Neural cell (in vitro differentiated cells): Measurements from ENCODE around the gene ZDHHC14. TPM values are rescaled to one million over a fixed set of nuclear protein-coding genes. Genes with fewer than 3 reads are reported as not detected.
"Not testable (repeated sequence)": the region's sequence is repeated elsewhere in the genome, so short reads cannot be mapped to it uniquely, and the experiment has no call there.

Source experiments
- H2AFZ ChIP-seq: fragments of 200-600, 300-800 bp; sonication (generic), shearing (Covaris generic); 2 replicates; pipeline ENCODE4 v1.6.0; 2014; ENCODE audit warnings: low read depth, mild to moderate bottlenecking, antibody characterized with exemption, low read length, moderate library complexity
- H3F3A ChIP-seq: fragments of 200-600 bp; shearing (Covaris generic); 2 replicates; pipeline ENCODE4 v1.6.1; 2016; ENCODE audit warnings: mild to moderate bottlenecking, moderate library complexity, mixed read lengths, antibody characterized with exemption, low read length; ENCODE audit not compliant: insufficient read depth, poor library complexity, severe bottlenecking
- H3K27ac ChIP-seq: fragments of 200-600, 300-800 bp; sonication (generic), shearing (Covaris generic); 2 replicates; pipeline ENCODE4 v1.5.1; 2014; ENCODE audit warnings: mild to moderate bottlenecking, low read length, moderate library complexity
- H3K27me3 ChIP-seq: fragments of 300-800, 200-600 bp; sonication (generic), shearing (Covaris generic); 2 replicates; pipeline ENCODE4 v1.6.0; 2014; ENCODE audit warnings: mild to moderate bottlenecking, low read depth, low read length, moderate library complexity; ENCODE audit not compliant: insufficient read depth
- H3K36me3 ChIP-seq: fragments of 300-800, 200-600 bp; sonication (generic), shearing (Covaris generic); 2 replicates; pipeline ENCODE4 v1.5.1; 2014; ENCODE audit warnings: mild to moderate bottlenecking, antibody characterized with exemption, low read length, moderate library complexity; ENCODE audit not compliant: insufficient read depth
- H3K4me2 ChIP-seq: fragments of 300-800, 200-600 bp; sonication (generic), shearing (Covaris generic); 2 replicates; pipeline ENCODE4 v1.6.0; 2014; ENCODE audit warnings: mild to moderate bottlenecking, low read length
- H3K4me3 ChIP-seq: fragments of 300-800, 200-600 bp; sonication (generic), shearing (Covaris generic); 2 replicates; pipeline ENCODE4 v1.5.1; 2014; ENCODE audit warnings: mild to moderate bottlenecking, low read length, moderate library complexity
- H3K79me2 ChIP-seq: fragments of 200-600 bp; shearing (Covaris generic); replicated peaks from 2 replicates; pipeline ENCODE4 v1.6.0; 2014; ENCODE audit warnings: mild to moderate bottlenecking, low read length, moderate library complexity; ENCODE audit not compliant: insufficient read depth
- H3K9ac ChIP-seq: fragments of 300-800, 200-600 bp; sonication (generic), shearing (Covaris generic); 2 replicates; pipeline ENCODE4 v1.6.1; 2016; ENCODE audit warnings: mild to moderate bottlenecking, low read length, mixed read lengths
- H3K9me2 ChIP-seq: fragments of 200-600 bp; shearing (Covaris generic); 2 replicates; pipeline ENCODE4 v1.6.1; 2016; ENCODE audit warnings: mild to moderate bottlenecking, low read length, mixed read lengths; ENCODE audit not compliant: insufficient read depth
- H3K9me3 ChIP-seq: fragments of 200-600, 300-800 bp; sonication (generic), shearing (Covaris generic); 2 replicates; pipeline ENCODE4 v1.6.1; 2016; ENCODE audit warnings: mild to moderate bottlenecking, mixed run types, low read length, moderate library complexity, mixed read lengths
- H4K20me1 ChIP-seq: fragments of 200-600 bp; shearing (Covaris generic); 2 replicates; pipeline ENCODE4 v1.6.1; 2016; ENCODE audit warnings: mild to moderate bottlenecking, mixed run types; ENCODE audit not compliant: insufficient read depth
- CTCF ChIP-seq: fragments of 450-650 bp; IDR thresholded peaks from 2 replicates; pipeline ENCODE4 v1.5.1; 2014; ENCODE audit warnings: antibody characterized with exemption, mild to moderate bottlenecking, moderate library complexity; ENCODE audit not compliant: poor library complexity, severe bottlenecking
- EP300 ChIP-seq: fragments of 450-650 bp; conservative IDR thresholded peaks from 2 replicates; pipeline ENCODE4 v1.6.1; 2014; ENCODE audit warnings: antibody characterized with exemption, mild to moderate bottlenecking, moderate library complexity; ENCODE audit not compliant: poor library complexity, severe bottlenecking
- EZH2 ChIP-seq: fragments of 200-600, 300-800 bp; shearing (Covaris generic), sonication (generic); IDR thresholded peaks from 2 replicates; pipeline ENCODE4 v1.6.1; 2014; ENCODE audit warnings: antibody characterized with exemption, low read length, borderline replicate concordance, mild to moderate bottlenecking; ENCODE audit not compliant: insufficient read depth, poor library complexity, severe bottlenecking
- MXI1 ChIP-seq: fragments of 450-650 bp; conservative IDR thresholded peaks from 2 replicates; pipeline ENCODE4 v1.6.1; 2014; ENCODE audit warnings: antibody characterized with exemption, mild to moderate bottlenecking; ENCODE audit not compliant: poor library complexity, severe bottlenecking
- POLR2AphosphoS5 ChIP-seq: IDR thresholded peaks from 2 replicates; pipeline ENCODE4 v1.6.1; 2012
- RAD21 ChIP-seq: fragments of 450-650 bp; conservative IDR thresholded peaks from 2 replicates; pipeline ENCODE4 v1.6.1; 2014; ENCODE audit warnings: antibody characterized with exemption, mild to moderate bottlenecking, moderate library complexity
- REST ChIP-seq: IDR thresholded peaks from 2 replicates; pipeline ENCODE4 v1.6.1; 2012; ENCODE audit warnings: borderline replicate concordance
- SMC3 ChIP-seq: fragments of 450-650 bp; conservative IDR thresholded peaks from 2 replicates; pipeline ENCODE4 v1.6.1; 2014; ENCODE audit warnings: antibody characterized with exemption, mild to moderate bottlenecking, moderate library complexity; ENCODE audit not compliant: poor library complexity
- TAF1 ChIP-seq: IDR thresholded peaks from 2 replicates; pipeline ENCODE4 v1.6.1; 2012; ENCODE audit warnings: low read depth
- polyA plus RNA-seq: library from polyadenylated mRNA; depleted of rRNA; stranded (reverse); fragments of >200 nt; gene quantifications from 2 replicates; pipeline ENCODE4 v1.2.3, GENCODE V29; 2014

The ZDHHC14 gene
- polyA plus RNA-seq, 1 donor from 2014 or later = 4.1 TPM

- H3K9ac ChIP-seq, H3K27me3 ChIP-seq, H3K79me2 ChIP-seq, H4K20me1 ChIP-seq, H3K36me3 ChIP-seq, H3K9me2 ChIP-seq, H3K9me3 ChIP-seq, H2AFZ ChIP-seq, H3K4me3 ChIP-seq, H3F3A ChIP-seq, H3K27ac ChIP-seq, H3K4me2 ChIP-seq: not testable (repeated sequence)
Measured at GRCh38 chr6:157395199-157395598, 14.2 kb downstream of the ZDHHC14 start.

- Histone ChIP-seq H3K79me2 (no peaks in the 10 kb centered on the region), H3K9ac (no peak overlapping the region), H3K9me2 (no peaks in the 10 kb centered on the region), H3K27ac (no peak overlapping the region), H3F3A (no peaks in the 10 kb centered on the region), H2AFZ (no peak overlapping the region), H3K9me3 (peaks cover 6% of the 10 kb centered on the region), H3K27me3 (no peaks in the 10 kb centered on the region), H3K4me3 (no peak overlapping the region), H3K36me3 (no peaks in the 10 kb centered on the region), H4K20me1 (no peaks in the 10 kb centered on the region), H3K4me2 (no peak overlapping the region)
- TF ChIP-seq MXI1 (no peak), CTCF (no peak), POLR2AphosphoS5 (no peak), TAF1 (no peak), EP300 (no peak), EZH2 (no peak), REST (no peak), SMC3 (no peak), RAD21 (no peak)
Measured at GRCh38 chr6:157396026-157396425, 15.0 kb downstream of the ZDHHC14 start.

- Histone ChIP-seq H2AFZ (no peak overlapping the region), H3K36me3 (no peaks in the 10 kb centered on the region), H3K9me3 (no peaks in the 10 kb centered on the region), H3K27me3 (no peaks in the 10 kb centered on the region), H3K4me2 (no peak overlapping the region), H3F3A (no peaks in the 10 kb centered on the region), H3K27ac (no peak overlapping the region), H3K4me3 (no peak overlapping the region), H3K79me2 (no peaks in the 10 kb centered on the region), H3K9me2 (no peaks in the 10 kb centered on the region), H4K20me1 (no peaks in the 10 kb centered on the region), H3K9ac (no peak overlapping the region)
- TF ChIP-seq POLR2AphosphoS5 (no peak), EP300 (no peak), SMC3 (no peak), RAD21 (no peak), TAF1 (no peak), REST (no peak), MXI1 (no peak), CTCF (no peak), EZH2 (no peak)
Measured at GRCh38 chr6:157397660-157398059, 16.7 kb downstream of the ZDHHC14 start.
